Fibroblast of lung (primary cell): ENCODE results near the gene SEPTIN5.

Source experiments
- CTCF ChIP-seq, 2 donors: IDR thresholded peaks in 1 of 2; conservative IDR thresholded peaks in 1 of 2; 1 replicate in 1 of 2; 2 replicates in 1 of 2; pipeline ENCODE4 v1.5.1; 2011 to 2012; ENCODE audit warnings: low read length in 2 of 2, control low read depth in 1 of 2, inconsistent platforms in 1 of 2, low read depth in 1 of 2, mild to moderate bottlenecking in 1 of 2
- EZH2 ChIP-seq: IDR thresholded peaks from 2 replicates; pipeline ENCODE4 v1.5.1; 2012; ENCODE audit warnings: low read length, control low read depth, mild to moderate bottlenecking; ENCODE audit errors: missing control alignments

- TF ChIP-seq CTCF (conservative IDR thresholded peaks at IDR 0.05 in 1 of 2, IDR thresholded peaks at IDR 0.05 in 1 of 2; ENCODE audit: low read depth in 1 of 2, low read length in 2 of 2): no peak
- TF ChIP-seq EZH2: no peak
Measured at GRCh38 chr22:19721330-19722177, 7.3 kb downstream of the SEPTIN5 start.
